Measurements from ENCODE around the gene CACNB1.
"Not testable (repeated sequence)": the region's sequence is repeated elsewhere in the genome, so short reads cannot be mapped to it uniquely, and the experiment has no call there.

Gene CACNB1

GRCh38 chr17:39151150-39151942, 46.1 kb downstream of the CACNB1 start, which contains the start of gene PLXDC1:
Gene PLXDC1 (minus strand): TSS chr17:39151637. CDS start chr17:39151437, 200 bp downstream.
- DNase-seq (ENCODE audit: low read depth in 2 of 2) = no peak

- DNase-seq (ENCODE audit: low read depth in 2 of 2) = no peak
Observed at GRCh38 chr17:39150795-39151149, 46.7 kb downstream of the CACNB1 start.

GRCh38 chr17:39150104-39150634, 47.3 kb downstream of the CACNB1 start:
- DNase-seq (ENCODE audit: low read depth in 2 of 2) = no peak

GRCh38 chr17:39147221-39148185, 50.0 kb downstream of the CACNB1 start:
- no peak for DNase-seq (ENCODE audit: low read depth in 2 of 2)

GRCh38 chr17:39146273-39146672, 51.2 kb downstream of the CACNB1 start:
- DNase-seq (ENCODE audit: low read depth in 2 of 2) = no peak

GRCh38 chr17:39145143-39145542, 52.3 kb downstream of the CACNB1 start:
- no peak for DNase-seq (ENCODE audit: low read depth in 2 of 2)

GRCh38 chr17:39144416-39144840, 53.0 kb downstream of the CACNB1 start:
- DNase-seq (ENCODE audit: low read depth in 2 of 2) = no peak

GRCh38 chr17:39143552-39144093, 53.8 kb downstream of the CACNB1 start:
- DNase-seq (ENCODE audit: low read depth in 2 of 2) = no peak

GRCh38 chr17:39141915-39142664, 55.4 kb downstream of the CACNB1 start:
- DNase-seq (ENCODE audit: low read depth in 2 of 2) = no peak

GRCh38 chr17:39141294-39141693, 56.2 kb downstream of the CACNB1 start:
- no peak for DNase-seq (ENCODE audit: low read depth in 2 of 2)

- DNase-seq (ENCODE audit: low read depth in 2 of 2) = no peak
Observed at GRCh38 chr17:39139561-39139960, 57.9 kb downstream of the CACNB1 start.

GRCh38 chr17:39139161-39139511, 58.3 kb downstream of the CACNB1 start:
- no peak for DNase-seq (ENCODE audit: low read depth in 2 of 2)

GRCh38 chr17:39138431-39139160, 58.9 kb downstream of the CACNB1 start:
- no peak for DNase-seq (ENCODE audit: low read depth in 2 of 2)

GRCh38 chr17:39134878-39135277, 62.6 kb downstream of the CACNB1 start:
- no peak for DNase-seq (ENCODE audit: low read depth in 2 of 2)

- no peak for DNase-seq (ENCODE audit: low read depth in 2 of 2)
Observed at GRCh38 chr17:39132192-39132610, 65.3 kb downstream of the CACNB1 start.

GRCh38 chr17:39131616-39132015, 65.9 kb downstream of the CACNB1 start:
- DNase-seq (ENCODE audit: low read depth in 2 of 2) = no peak

- DNase-seq (ENCODE audit: low read depth in 2 of 2) = no peak
Observed at GRCh38 chr17:39130205-39130604, 67.3 kb downstream of the CACNB1 start.

GRCh38 chr17:39129544-39129943, 67.9 kb downstream of the CACNB1 start:
- not testable (repeated sequence) for DNase-seq (ENCODE audit: low read depth in 2 of 2)

- no peak for DNase-seq (ENCODE audit: low read depth in 2 of 2)
Observed at GRCh38 chr17:39126436-39126835, 71.0 kb downstream of the CACNB1 start.

- no peak for DNase-seq (ENCODE audit: low read depth in 2 of 2)
Observed at GRCh38 chr17:39125143-39125875, 72.2 kb downstream of the CACNB1 start.
